NCI-H2171 (cell line): ENCODE measurements around the gene PRKX.
"Not testable (repeated sequence)": the region's sequence is repeated elsewhere in the genome, so short reads cannot be mapped to it uniquely, and the experiment has no call there.

Experiments
- DNase-seq: peaks from one replicate; lab custom pipeline; 2025; lab: John Stamatoyannopoulos, UW

PRKX gene

GRCh38 chrX:3713225-3713936 is at the start of gene PRKX:
Gene PRKX (minus strand): TSS chrX:3713649. CDS start chrX:3713253, 396 bp downstream.
- peak; percentile 22 for DNase-seq

GRCh38 chrX:3763111-3763510 is 49.7 kb upstream of the PRKX start:
- DNase-seq: no peak

GRCh38 chrX:3757510-3758025 is 44.1 kb upstream of the PRKX start:
- no peak for DNase-seq

- no peak for DNase-seq
These were observed 34.7 kb upstream of the PRKX start for GRCh38 chrX:3748052-3748559.

GRCh38 chrX:3743801-3744439 is 30.5 kb upstream of the PRKX start:
- no peak for DNase-seq

- not testable (repeated sequence) for DNase-seq
These were observed 27.5 kb upstream of the PRKX start for GRCh38 chrX:3740946-3741345.

DNA sequence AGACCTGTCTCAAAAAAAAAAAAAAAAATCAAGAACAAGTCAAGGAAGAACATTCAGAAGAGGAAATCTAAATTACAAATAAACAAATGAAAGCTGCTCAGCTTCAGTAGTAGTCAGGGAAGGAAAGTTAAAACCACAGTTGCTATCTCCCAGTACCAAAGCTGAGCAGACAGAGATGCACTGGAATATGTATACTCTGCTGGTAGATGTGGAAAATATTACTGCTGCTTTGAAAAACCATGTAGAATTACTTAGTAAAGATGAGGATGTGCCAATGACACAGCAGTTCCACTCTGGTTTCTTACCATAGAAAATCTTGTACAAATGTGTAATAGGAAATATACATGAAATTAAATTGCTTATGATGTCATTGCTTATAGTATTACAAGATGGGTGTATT is 25.1 kb upstream of the PRKX start:
- no peak for DNase-seq

GRCh38 chrX:3736536-3736935 is 23.1 kb upstream of the PRKX start:
- not testable (repeated sequence) for DNase-seq

DNA sequence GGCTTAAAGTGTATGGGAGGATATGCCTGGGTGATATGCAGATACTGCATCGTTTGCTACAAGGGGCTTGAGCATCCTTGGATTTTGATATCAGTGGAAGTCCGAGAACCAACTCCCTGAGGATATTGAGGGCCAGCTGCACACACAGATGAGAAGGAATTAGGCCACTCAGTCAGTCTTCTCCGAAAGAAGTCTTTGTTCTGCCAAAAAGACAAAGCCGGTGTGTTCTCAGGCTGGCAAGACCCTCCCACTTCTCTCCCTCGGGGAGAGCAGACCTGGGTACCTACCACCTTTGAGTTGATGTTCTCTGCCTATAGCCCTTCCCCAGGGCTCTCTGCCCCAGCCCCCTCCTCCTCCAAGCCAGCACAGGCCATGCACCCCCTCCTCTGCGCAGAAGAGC is 22.4 kb upstream of the PRKX start:
- not testable (repeated sequence) for DNase-seq

GRCh38 chrX:3734456-3734855 is 21.0 kb upstream of the PRKX start:
- DNase-seq: not testable (repeated sequence)

- no peak for DNase-seq
These were observed 19.6 kb upstream of the PRKX start for GRCh38 chrX:3733043-3733430.

- DNase-seq: not testable (repeated sequence)
These were observed 19.0 kb upstream of the PRKX start for GRCh38 chrX:3732326-3733042.

DNA sequence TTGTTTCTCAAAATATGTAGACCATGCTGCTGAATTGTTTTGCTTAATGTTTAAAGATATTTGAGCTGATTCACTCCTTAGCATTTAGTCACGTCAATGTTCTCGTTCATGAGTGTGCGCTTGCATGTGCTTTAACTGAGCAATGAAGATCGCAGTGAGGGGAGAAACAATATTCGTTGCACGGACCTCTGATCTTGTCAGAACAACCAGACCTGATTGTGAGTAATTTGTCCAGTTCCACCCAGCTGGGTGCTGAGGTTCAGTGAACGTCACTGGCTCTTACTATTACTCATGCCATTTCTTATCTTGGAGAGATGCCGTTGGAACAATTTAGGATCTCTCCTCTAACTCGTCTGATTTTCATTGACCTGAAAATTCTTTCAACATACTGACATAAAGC is 15.0 kb upstream of the PRKX start:
- no peak for DNase-seq

DNA sequence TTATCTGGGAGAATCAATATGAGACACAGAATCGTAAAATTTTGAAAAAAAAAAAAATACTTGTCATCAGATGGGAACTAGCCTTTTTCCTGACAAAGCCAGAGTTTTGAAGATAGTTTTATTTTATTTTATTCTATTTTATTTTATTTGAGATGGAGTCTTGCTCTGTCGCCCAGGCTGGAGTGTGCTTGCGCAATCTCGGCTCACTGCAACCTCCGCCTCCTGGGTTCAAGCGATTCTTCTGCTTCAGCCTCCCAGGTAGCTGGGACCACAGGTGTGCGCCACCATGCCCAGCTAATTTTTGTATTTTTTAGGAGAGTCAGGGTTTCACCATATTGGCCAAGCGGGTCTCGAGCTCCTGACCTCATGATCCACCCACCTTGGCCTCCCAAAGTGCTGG is 10.0 kb upstream of the PRKX start:
- not testable (repeated sequence) for DNase-seq

- DNase-seq: no peak
These were observed 4.4 kb upstream of the PRKX start for GRCh38 chrX:3717742-3718420.

DNA sequence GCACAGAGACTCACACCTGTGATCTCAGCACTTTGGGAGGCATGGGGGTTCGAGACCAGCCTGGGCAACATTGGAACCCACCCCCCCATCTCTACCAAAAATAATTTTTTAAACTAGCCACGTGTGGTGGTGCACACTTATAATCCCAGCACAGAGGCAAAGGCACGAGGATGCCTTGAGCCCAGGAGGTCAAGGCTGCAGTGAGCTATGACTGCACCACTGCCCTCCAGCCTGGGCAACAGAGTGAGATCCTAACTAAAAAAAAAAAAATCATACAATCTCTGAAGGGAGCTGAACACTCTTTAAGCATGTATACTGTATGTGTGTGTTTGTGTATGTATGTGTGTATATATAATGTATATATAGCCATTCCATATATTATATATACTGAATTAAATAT is 2.5 kb upstream of the PRKX start:
- no peak for DNase-seq

DNA sequence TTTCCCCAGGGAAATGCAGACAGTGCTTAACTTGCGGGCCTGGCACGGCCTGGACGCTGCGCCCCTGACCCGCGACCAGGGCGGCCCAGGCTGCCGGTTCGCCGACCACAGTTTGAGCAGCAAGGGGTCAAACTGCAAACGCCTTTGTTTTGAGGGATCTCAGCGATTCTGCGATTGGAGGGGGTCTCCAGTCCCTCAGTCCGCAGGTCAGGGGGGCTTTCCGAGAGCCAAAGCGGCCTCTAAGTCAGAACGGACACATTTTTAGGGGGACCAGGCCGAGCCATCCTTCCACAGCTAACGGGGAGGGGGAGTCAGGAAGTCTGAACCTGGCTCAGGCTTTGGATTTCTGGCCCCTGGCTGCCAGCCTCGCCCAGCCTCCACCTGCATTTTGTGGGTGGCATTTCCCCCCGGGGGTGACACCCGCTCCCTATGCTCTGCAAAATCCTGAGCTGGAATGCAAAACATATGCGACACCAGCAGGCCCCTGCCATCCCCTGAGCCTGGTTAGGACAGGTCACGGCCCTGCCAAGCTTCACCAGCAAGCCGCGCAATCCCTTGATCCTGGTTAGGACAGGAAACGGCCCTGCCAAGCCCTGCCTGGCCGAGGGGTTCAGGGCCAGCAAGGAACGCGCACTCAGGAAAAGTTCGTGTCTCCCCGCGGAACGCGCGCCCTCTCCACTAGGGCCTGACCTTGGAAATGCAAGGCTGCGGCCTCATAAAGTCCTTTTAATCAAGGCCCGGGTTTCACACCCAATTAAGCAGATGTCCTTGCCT is 1.4 kb upstream of the PRKX start:
- DNase-seq: not testable (repeated sequence)

DNA sequence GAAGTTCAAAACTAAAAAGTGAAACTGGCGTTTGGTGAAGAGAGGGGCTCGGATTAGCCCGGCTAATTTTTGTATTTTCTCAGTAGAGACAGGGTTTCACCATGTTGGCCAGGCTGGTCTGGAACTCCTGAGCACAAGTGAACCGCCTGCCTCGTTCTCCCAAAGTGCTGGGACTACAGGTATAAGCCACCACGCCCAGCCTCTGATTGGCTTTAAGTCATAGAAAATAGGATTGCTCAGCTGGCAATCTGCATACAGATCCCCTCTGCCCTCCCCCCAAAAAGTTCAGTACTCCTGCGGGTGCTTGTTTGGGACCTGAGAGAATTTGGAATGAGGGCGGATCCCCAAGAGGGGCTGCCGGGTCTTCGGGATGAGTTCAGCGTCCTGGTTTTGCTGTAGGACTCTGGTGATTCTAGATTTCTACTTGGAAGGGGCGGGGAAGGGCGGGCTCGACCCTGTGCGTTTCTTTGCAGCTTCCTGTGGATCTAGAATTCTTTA is 537 bp upstream of the PRKX start:
- no peak for DNase-seq

DNA sequence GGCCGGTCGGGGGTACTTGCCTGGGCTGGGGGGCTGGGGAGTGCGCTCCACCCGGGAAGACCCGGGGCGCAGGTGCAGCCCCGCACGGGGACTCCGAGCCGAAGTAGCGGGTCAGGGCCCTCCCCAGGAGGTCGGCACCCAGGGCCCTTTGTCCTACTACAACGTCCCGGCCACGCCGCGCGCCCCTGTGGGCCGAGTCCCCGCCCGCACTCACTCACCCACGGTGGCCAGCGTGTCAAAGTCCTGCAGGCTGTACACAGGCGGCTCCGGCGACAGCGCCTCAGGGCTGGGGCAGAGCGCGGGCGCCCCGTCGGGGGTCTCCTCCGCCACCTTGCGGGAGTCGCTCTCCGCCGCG is 602 bp downstream of the PRKX start:
- DNase-seq: no peak

DNA sequence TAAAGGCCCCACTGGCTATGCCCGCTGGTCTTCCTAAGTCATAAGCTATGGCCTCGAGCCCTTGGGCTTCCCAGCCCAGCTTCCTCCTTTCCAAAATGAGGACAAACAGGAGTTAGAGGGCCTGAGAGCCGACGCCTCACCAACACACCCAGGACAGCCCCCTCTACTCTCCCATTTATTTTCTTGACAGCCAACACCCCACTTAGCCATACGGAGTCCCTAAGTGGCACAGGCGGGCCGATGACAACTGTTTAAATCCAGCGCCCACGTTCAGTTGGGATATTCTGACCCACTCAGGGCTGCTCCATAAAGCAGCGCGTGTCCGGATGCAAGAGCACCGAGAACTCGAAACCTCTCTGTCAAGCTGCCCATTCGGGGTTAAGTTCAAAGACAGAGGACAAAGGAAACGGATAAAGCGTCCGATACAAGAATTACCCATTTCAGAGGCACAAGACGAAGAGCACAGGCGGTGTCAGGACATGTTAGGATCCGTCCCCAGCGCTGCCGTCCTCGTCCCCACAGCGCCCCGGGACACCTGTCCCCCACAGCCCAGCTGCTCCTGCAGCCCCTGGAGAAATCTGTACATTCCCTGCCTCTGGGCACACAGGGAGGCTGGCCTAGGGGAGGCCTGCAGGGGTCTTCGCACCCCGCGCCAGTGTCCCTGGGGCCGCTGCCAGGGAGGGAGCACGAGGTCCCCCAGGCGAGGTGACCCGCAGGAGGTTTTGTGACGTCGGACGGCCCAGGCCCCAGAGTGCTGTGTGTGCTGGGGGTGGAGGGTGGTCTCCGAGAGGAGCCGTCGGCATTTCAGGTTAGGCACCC is 1.2 kb downstream of the PRKX start:
- no peak for DNase-seq
